OCI-M1 (cell line): ENCODE measurements around the gene JCHAIN.
"Not testable (repeated sequence)": the region's sequence is repeated elsewhere in the genome, so short reads cannot be mapped to it uniquely, and the experiment has no call there.

Source experiments
- DNase-seq: peaks from one replicate; lab custom pipeline; 2025; lab: John Stamatoyannopoulos, UW

JCHAIN gene

DNA sequence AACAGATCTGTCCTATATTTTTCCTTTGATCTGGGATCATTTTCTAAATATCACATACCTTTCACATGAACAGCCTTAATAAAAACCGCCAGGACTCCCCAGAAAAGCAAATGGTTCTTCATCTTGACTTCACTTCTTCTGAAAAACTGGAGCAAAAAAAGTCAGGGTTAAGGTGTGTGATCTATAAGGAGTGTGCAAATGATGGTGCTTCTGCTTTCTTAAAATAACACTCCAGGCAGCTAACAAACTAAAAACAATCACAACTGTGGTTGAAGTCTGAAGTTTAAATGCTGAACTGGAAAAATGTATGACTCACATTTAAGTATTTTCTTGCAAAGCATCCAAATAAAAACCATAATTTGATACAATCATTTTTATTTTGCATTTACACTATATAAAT lies at the start of gene JCHAIN:
TSS of gene JCHAIN (minus strand) at position 140 of the 400 bp plus-strand sequence. CDS start at position 122, 18 bp downstream.
- no peak for DNase-seq

DNA sequence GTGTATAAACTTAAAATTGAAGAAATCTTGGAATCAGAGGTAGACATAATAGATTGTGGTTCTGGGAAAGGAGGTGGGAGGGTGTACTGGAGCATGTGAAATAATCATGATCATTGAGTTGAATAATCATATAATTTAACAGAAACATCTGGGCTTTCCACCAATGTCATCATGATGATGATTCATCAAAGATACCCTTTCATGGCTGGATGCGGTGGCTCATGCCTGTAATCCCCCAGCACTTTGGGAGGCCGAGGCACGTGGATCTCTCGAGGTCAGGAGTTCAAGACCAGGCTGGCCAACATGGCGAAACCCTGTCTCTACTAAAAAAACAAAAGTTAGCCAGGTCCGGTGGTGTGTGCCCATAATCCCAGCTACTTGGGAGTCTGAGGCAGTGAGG lies 48.8 kb upstream of the JCHAIN start:
- DNase-seq = no peak

GRCh38 chr4:70714079-70714887 lies 48.0 kb upstream of the JCHAIN start:
- DNase-seq = peak; percentile 82

GRCh38 chr4:70713453-70714078 lies 47.3 kb upstream of the JCHAIN start:
- DNase-seq = peak; percentile 75

GRCh38 chr4:70712604-70713452 lies 46.5 kb upstream of the JCHAIN start:
- DNase-seq = no peak

DNA sequence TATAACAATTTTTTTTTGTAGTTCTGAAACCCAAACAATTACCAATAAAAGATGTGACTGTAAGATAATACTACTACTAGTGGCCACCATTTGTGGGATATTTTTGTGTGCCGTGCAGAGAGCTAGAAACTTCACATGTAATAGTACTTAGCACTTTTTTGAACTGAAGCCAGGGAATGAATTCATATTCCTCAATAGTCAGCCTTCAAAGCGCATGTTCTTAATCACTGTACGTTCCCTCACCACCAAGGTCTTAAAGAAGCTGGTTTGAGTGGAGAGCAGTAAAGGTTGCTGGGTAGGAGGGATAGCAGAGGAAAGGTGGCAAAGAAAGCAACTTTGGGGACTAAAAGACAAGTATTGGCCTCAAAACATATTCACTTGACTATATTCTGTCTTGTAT lies 45.8 kb upstream of the JCHAIN start:
- no peak for DNase-seq

- no peak for DNase-seq
Measured at GRCh38 chr4:70711599-70711998, 45.3 kb upstream of the JCHAIN start.

DNA sequence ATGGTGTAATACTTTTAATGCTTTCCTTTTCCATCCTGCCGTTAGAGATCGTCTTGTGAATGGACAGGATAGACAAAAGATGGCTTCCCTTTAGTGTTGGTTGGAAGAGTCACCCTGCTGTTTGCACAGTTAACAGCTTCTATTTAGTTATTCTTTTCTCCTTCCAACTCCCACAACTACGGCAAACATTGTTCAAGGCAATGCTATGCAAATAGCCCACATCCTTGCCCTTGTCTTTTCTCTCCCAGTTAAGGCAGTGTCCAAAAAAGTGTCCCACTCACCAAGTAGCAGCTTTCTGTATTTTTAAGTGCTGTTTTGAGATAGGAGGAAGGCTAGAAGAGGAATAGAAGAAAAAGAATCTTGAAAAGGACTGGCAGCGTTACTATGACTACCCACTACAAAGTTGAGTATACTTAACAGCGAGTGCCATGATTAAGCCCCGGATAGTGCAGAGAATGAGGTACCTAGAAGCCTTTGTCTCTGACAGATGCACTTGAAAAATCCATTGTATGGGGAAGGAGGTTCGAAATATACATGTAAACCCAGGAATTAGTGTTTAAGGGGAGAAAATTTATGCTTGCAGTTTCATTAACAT lies 43.4 kb upstream of the JCHAIN start:
- DNase-seq = no peak

DNA sequence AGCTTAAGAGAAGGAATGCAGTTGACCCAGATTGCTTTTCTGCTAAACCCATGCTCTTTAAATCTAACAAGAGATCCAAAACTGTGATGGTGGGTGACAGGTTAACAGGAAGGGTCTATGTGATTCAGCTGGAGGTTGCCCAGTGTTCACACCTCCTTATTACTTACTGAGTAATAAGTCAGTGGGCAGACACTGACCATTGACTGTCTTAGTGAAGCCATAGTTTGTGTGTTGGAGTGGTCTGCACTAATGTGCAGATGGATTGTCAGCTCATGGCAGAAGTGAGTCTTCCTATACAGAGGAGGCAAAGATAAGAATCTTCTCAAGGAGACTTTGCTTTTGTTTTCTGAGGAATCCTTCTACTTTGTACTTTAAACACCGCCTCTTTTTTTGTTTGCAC lies 40.2 kb upstream of the JCHAIN start:
- peak; percentile 51 for DNase-seq

- DNase-seq = no peak
Measured at GRCh38 chr4:70706044-70706461, 39.7 kb upstream of the JCHAIN start.

GRCh38 chr4:70705183-70706043 lies 39.1 kb upstream of the JCHAIN start:
- peak; percentile 83 for DNase-seq

DNA sequence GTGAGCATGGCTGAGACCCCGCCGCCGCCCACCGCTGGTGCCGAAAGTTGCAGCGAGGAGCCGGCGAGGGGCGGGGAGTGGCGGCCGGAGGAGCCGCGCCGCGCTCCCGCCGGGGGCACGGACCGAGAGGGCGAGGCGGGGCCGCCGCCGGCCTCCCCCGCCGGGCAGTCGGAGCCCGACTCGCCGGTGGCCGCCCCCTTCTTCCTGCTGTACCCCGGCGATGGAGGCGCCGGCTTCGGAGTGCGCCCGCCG lies 38.5 kb upstream of the JCHAIN start:
- DNase-seq = no peak

- DNase-seq = peak; percentile 91
Measured at GRCh38 chr4:70704215-70704930, 38.1 kb upstream of the JCHAIN start.

GRCh38 chr4:70703619-70704214 lies 37.4 kb upstream of the JCHAIN start:
- peak; percentile 64 for DNase-seq

DNA sequence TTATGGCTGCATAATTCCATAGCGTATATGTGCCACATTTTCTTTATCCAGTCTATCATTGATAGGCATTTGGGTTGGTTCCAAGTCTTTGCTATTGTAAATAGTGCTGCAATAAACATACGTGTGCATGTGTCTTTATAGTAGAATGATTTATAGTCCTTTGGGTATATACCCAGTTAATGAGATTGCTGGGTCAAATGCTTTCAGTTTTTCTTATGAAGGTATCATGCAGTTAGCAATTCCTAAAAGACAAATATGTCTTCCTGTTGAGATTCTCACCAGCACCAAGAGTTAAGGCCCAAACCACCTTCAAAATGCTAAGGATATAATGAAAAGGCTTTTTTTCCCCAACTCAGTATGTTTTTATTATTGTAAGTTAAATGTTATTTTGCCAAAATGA lies 36.3 kb upstream of the JCHAIN start:
- DNase-seq = not testable (repeated sequence)

DNA sequence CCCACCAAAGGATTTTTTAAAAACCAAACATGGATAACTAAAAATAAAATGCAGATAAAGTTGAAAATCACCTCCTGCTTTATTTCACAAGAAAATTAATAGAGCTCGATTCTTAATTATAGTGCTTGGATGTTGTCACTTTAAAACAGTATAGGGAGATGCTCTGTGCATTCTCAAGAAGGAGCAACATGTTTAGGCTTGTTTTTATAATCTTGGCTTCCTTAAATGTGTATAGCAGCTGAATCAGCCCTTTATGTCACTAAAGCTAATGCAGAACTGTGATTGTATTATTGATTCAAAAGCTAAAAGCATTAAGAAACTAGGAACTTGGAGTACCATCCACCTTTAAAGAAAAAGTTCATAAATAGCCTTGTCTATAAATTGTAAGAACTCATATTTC lies 35.0 kb upstream of the JCHAIN start:
- no peak for DNase-seq

GRCh38 chr4:70700712-70701111 lies 34.4 kb upstream of the JCHAIN start:
- no peak for DNase-seq

DNA sequence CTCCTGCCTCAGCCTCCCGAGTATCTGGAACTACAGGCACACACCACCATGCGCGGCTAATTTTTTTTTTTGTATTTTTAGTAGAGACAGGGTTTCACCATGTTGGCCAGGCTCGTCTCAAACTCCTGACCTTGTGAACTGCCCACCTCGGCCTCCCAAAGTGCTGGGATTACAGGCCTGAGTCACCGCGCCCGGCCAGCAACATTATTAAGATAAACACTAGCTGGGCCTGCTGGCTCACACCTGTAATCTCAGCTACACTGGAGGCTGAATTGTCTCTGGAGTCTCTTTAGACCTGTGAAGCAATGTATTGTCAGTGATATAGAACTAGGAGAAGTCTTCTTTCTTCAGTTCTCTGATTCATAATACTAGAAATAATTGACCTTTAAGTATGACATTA lies 32.1 kb upstream of the JCHAIN start:
- not testable (repeated sequence) for DNase-seq

- not testable (repeated sequence) for DNase-seq
Measured at GRCh38 chr4:70694633-70695032, 28.3 kb upstream of the JCHAIN start.

DNA sequence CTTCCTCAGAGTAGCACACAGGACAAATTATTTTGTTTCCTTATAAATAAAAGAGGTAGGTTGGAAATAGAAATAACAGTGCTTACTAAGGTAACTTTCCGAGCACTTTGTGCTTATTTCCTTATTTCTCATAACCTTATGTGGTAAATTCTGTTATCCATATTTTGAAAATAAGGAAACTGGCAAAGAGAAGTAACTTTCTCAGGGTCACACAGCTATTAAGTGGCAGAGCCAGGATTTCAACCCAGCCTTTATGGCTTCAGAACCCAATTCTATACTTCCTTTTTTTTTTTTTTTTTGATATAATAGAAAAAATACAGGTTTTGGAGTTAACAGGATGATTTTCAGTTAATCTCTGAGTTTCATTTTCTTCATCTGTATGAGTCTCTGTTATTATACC lies 25.4 kb upstream of the JCHAIN start:
- no peak for DNase-seq
